LNCaP clone FGC (cell line): Measurements from ENCODE around the gene ACP4.

Source experiments
- DNase-seq: peaks from one replicate; pipeline ENCODE4 v3.0.0-alpha.2; 2011; ENCODE audit warnings: low read depth
- H3K4me3 ChIP-seq: 2 replicates; pipeline ENCODE4 v1.5.1; 2011; ENCODE audit warnings: mild to moderate bottlenecking, low read depth, low read length, control low read depth
- TF ChIP-seq, protein P1 (sequence below): IDR thresholded peaks from 2 replicates; pipeline ENCODE4 v1.5.1; 2012; ENCODE audit warnings: mild to moderate bottlenecking; ENCODE audit not compliant: control insufficient read depth, insufficient read depth; ENCODE audit errors: extremely low read depth

The ACP4 gene

DNA sequence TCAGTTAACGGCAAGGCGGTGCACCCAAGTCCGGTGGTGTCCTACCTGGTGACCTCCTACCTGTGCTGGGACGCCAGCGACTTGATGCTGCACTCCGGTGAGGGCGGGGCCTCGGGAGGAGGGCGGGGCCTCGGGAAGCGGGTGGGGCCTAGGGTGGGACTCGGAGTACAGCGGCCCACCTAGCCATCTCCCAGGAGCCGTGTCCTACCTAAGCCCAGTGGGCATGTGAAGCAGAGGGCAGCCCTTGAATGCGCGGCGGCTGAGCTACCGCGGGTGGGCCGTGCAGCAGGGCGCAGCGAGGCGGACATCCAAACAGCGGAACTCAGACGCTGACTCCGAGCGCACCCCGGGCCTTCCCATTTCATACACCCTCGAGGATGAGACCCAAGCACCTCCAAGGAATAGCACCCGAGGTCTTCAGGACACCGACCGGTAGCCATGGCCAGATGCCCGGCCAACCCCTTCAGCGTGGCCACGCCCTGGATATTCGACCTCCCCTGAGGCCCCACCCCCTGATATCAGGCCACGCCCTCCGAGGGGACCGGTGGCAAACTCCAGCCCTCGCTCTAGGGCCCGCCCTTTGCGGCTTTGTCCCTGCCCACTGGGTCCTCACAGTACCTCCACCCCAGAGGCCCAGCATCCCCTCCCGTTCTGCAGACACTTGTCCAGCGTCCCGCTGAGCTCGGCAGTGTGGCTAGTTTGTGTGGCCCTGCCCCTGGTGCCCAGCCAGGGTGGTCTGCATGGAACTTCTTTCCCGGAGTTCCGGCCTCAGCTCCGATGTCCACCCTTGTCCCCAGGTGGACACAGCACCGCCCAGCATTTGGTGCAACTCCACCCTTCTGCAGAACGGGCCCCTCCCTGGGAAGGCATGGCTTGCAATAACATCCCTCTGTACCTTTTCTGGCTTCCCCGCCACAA is 28.0 kb downstream of the ACP4 start:
- no peak for DNase-seq
- H3K4me3 ChIP-seq, result peak overlapping the region; percentile 34
- TF ChIP-seq, protein P1, sequence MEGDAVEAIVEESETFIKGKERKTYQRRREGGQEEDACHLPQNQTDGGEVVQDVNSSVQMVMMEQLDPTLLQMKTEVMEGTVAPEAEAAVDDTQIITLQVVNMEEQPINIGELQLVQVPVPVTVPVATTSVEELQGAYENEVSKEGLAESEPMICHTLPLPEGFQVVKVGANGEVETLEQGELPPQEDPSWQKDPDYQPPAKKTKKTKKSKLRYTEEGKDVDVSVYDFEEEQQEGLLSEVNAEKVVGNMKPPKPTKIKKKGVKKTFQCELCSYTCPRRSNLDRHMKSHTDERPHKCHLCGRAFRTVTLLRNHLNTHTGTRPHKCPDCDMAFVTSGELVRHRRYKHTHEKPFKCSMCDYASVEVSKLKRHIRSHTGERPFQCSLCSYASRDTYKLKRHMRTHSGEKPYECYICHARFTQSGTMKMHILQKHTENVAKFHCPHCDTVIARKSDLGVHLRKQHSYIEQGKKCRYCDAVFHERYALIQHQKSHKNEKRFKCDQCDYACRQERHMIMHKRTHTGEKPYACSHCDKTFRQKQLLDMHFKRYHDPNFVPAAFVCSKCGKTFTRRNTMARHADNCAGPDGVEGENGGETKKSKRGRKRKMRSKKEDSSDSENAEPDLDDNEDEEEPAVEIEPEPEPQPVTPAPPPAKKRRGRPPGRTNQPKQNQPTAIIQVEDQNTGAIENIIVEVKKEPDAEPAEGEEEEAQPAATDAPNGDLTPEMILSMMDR, result no peak

DNA sequence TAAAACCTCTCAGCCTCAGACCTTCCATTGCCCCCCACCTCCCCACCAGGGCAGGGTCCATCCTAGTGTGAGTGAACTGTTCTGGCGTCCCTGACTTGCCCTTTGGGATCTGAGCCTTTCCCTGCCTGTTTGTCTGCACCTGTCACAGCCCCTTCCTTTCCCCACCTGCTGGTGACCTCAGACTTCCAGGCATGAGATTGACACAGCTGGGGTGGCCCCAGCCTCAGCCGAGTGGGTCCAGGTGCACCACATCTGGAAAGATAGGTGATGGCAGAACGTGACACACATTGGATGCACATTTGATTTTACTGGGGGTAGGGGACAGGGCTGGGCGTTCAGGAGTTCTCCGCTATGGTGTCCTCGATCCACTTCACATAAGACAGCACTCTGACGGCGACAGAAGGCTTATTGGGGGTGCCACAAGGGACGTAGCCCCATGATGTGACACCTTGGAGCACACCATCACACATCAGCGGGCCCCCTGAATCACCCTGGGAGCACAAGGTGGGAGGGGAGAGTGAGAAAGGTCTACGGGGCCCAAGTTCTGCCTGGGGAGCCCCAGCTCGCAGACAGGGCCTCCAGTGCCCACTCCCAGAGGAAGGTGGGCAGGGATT is 28.8 kb downstream of the ACP4 start:
- H3K4me3 ChIP-seq, result no peak overlapping the region
- DNase-seq, result no peak
- TF ChIP-seq, protein P1, result no peak

DNA sequence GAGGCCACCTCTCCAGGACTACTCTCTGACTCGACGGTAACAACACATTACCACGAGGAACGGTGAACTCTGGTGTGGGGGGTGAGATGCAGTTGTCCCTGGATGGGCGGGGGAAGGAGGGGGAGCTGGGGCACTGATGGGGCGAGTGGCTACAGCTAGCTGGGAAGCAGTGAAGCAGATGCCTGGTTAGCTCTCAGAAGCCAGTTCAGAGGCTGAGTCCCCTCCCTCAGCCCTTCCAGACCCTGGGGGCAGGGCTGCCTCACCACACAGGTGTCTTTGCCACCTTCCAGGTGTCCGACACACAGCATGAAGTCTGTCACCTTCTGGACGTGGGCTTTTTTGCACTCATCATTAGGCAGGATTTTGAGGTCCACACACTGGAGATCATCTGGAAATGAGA is 29.4 kb downstream of the ACP4 start:
- no peak for DNase-seq
- H3K4me3 ChIP-seq, result no peak overlapping the region
- TF ChIP-seq, protein P1, result no peak

DNA sequence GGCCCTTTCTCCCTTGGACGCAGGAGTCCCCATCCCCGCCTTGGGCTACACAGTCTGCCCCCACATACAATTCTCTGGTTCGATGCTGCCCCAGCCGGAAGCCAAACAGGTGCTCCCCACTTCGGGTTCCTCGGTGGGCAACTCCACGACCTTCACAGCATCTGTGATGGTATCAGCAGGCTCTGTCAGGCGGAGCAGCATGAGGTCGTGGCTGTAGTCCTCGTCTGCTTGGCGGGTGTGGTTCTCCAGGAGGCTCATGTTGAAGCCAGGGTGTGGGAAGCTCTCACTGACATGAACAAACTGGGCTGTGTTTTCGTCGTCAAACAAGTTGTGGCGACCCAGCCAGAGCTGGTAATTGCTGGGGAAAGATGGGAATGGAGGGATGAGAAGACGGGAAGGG is 29.9 kb downstream of the ACP4 start:
- TF ChIP-seq, protein P1, result no peak
- no peak overlapping the region for H3K4me3 ChIP-seq
- DNase-seq, result no peak

DNA sequence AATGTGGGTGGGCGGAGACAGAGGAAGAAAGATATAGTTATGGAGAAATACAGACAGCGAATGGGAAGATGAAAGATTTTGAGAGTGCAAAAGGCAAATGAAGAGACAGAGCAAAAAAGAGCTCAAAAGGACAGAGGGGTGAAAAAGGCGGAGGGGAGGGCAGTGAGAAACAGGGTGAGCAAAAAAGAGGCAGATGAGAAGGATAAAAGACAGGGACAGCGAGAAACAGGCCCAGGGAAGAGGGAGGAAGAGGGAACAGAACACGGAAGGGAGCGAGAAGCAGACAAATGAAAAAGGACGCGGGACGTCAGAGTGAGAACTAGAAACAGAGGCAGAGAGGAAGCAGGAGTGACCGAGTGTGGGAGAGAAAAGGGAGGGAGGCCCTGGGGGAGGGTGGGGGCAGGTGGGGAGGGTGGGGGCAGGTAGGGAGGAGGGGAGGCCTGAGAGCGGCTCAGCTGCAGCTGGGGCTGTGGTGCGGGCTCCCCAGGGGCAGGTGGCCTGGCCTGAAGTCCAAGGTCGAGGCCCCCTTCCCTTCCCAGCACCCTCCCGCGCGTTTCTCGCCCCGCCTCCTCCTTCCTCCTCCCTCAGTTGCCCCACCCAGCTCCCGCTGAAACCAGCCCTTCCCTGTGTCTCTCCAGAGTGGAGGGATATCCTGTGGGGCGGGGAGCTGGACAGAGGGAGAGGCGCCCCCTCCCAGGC is 30.5 kb downstream of the ACP4 start:
- no peak overlapping the region for H3K4me3 ChIP-seq
- TF ChIP-seq, protein P1, result no peak
- no peak for DNase-seq

DNA sequence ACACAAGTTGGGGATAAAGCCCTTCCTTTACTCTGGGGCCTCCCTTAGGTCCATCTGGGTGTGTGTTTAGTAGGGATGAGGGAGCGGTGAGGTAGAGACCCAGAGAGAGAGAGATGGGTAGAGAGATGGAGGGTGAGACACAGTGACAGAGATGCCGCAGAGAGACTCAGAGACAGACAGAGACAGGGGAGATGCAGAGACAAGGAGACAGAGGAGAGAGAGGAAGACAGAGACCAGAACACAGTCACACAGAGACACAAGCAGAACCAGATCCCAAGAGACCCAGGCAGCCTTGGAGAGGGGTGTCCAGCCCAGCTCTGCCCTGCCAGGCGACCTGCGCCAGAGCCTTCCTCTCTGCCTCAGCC is 31.0 kb downstream of the ACP4 start:
- TF ChIP-seq, protein P1, result no peak
- no peak overlapping the region for H3K4me3 ChIP-seq
- no peak for DNase-seq
